Pulmonary artery endothelial cell (primary cell): ENCODE data around the gene CCDC14. TPM values are rescaled to one million over a fixed set of nuclear protein-coding genes. Genes with fewer than 3 reads are reported as not detected.
"Not testable (repeated sequence)": the region's sequence is repeated elsewhere in the genome, so short reads cannot be mapped to it uniquely, and the experiment has no call there.

Experiments
- DNase-seq: peaks from one replicate; pipeline ENCODE4 v3.0.0-alpha.2; 2011; ENCODE audit warnings: low read depth, low spot score
- total RNA-seq: library from RNA; depleted of rRNA; stranded (reverse); fragments of >200 nt; gene quantifications from 2 replicates; pipeline ENCODE4 v1.2.3, GENCODE V29; 2014

CCDC14 gene, protein sequence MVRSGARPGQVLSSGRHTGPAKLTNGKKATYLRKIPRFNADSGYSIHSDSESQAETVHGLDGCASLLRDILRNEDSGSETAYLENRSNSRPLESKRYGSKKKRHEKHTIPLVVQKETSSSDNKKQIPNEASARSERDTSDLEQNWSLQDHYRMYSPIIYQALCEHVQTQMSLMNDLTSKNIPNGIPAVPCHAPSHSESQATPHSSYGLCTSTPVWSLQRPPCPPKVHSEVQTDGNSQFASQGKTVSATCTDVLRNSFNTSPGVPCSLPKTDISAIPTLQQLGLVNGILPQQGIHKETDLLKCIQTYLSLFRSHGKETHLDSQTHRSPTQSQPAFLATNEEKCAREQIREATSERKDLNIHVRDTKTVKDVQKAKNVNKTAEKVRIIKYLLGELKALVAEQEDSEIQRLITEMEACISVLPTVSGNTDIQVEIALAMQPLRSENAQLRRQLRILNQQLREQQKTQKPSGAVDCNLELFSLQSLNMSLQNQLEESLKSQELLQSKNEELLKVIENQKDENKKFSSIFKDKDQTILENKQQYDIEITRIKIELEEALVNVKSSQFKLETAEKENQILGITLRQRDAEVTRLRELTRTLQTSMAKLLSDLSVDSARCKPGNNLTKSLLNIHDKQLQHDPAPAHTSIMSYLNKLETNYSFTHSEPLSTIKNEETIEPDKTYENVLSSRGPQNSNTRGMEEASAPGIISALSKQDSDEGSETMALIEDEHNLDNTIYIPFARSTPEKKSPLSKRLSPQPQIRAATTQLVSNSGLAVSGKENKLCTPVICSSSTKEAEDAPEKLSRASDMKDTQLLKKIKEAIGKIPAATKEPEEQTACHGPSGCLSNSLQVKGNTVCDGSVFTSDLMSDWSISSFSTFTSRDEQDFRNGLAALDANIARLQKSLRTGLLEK
- 20.0 and 31.9 TPM in 2 replicates for total RNA-seq

DNA sequence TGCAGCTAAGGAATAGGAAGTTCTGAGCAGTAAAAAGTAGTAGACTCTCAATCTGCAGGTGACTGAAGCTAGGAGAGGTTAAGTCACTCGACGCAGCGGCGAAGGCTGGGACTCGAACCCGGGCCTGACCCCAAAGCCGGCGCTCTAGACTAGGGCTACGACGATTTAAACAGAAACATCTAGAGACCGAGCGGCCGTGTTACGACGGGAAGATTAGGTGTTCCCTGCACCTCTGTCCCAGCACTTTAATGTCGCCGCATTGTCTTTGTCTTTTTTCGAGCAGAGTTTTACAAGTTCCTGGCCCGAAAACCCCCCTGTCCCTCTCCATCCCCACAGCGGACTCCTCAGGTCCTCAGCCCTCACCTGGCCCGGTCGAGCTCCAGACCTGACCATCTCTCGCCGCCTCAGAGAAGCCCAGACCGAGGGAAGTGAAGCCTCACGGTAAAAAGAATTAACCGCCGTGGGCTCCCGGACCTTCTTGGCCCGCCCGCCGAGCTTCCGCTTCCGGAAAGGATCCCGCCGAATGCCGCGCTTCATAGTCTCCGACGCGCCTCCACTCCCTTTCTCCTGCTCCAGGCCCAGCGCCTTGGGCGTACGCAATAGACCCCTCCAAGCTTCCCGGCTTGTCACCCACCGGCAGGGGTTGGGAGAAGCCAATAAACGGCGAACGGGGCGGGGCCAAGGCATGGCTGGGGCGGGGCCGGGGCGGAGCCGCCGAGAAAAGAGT, at the start of gene CCDC14:
CCDC14 (minus strand) TSS at position 449 of the 727 bp plus-strand sequence; CDS start at position 393, 56 bp downstream.
- DNase-seq: peak; percentile 83

DNA sequence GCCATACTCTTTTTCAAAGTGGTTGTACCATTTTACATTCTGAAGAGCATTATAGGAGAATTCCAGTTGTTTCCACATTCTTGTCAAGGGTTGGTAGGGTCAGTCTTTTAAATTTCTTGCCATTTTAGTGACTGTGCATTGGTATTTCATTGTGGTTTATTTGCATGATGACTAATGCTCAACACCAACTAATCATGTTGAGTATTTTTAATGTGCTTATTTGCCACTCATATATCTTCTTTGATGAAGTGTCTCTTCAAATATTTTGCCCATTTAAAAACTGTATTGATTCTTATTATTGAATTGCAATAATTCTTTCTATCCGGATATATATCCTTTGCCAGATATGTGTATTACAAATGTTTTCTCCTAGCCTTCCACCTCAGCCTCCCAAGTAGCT, 47.3 kb upstream of the CCDC14 start:
- DNase-seq: not testable (repeated sequence)

DNA sequence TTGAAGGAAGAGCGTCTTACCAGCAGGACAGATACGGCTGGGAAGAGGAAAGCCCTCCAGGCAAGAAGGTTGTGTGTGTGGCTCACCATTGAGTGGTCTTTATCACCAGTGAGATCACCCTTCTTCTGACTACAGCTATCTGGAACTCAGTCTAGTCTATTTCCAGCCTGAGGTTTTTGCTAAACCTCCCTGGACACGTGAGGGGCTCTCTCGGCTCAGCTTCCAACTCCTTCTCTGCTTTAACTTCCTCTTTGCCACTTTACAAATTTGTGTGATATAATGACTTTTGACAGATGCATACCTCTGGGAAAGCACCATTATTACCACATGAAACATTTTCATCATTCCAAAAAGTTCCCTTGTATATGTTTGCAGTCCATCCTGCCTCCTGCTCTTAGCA, 46.2 kb upstream of the CCDC14 start:
- no peak for DNase-seq

DNA sequence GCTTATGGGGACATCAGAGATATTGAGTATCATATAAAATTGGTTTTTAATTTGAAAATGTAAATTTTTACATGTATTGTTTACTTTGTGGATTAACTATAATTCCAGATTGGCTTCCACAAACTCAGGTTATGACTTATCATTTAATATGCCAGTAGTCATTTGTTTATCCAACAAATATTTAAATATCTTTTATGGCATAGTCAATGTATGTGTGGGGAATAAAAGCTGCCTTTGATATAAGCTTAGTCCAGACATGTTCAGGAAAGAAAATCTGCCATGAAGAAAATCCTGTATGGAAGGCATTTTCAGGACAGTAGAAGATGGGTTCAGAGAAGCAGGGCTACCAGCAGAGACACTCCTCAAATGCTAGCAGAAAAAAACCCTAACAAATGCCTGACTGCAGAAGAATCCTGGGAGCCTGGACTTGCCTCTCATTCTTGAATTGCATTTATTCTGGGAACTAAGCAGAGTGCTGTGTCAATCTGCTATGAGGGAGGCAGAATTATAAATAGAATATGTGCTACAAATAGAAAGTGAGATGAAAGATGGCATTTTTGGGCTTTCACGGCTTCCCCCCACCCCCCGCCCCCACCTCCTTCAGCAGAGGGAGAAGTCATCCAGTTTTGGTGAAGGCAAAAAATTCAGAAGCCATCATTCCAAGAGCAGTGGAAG, 41.5 kb upstream of the CCDC14 start:
- not testable (repeated sequence) for DNase-seq

DNA sequence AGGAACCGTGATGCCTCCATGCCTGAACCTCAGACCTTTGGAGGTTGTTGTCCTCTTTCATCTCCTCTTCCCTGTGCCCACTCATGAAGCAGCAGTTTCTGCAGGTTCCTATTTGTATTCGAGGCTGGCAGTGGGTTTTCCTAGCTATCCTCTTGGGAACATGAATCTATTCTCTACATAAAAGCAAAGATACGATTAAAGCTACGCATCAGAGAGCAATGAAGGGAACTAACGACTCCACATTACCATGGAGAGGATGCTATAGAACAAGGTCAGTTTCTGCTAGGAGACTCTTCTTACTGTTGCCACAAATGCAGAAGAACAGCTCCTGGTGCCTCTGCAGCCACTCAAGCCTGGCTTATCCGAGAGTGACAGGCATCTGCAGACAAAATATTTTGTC, 40.3 kb upstream of the CCDC14 start:
- DNase-seq: not testable (repeated sequence)

DNA sequence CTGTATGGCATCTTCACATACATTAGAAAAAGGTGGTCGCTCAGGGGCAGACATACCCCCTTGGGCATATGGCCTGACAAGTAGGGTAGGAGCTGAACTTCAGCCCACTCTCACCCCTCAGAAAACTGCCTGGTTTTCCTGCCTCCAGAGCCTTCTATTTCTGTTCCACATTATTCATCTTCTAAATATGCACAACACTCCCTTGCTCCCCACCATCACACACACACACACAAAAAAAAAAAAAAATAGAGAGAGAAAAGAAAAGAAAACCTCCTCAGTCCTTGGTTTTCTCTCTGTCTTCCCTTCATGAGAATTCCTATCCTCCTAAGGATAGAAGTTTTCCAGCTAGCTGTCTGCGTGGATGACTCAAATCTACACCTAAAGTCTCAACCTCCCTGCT, 36.5 kb upstream of the CCDC14 start:
- DNase-seq: no peak

DNA sequence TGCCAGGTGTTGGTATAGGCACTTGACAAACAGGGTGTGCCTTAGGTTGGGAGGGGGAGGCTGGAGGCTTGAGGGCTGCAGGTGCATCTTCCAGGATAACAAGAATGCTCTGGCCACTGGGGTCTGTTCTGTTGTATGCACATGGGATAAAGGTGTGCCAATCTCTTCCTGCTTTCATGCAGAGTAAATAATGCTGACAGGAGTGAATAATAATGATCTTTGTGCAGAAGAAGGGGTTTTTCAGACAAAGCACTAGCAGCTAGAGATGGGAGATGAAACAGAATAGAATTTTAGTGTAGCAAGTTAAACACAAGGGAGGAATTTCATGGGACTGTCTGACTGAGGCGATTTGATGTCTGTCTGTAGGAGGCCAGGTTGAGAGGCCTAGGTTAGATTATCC, 32.8 kb upstream of the CCDC14 start:
- DNase-seq: no peak

DNA sequence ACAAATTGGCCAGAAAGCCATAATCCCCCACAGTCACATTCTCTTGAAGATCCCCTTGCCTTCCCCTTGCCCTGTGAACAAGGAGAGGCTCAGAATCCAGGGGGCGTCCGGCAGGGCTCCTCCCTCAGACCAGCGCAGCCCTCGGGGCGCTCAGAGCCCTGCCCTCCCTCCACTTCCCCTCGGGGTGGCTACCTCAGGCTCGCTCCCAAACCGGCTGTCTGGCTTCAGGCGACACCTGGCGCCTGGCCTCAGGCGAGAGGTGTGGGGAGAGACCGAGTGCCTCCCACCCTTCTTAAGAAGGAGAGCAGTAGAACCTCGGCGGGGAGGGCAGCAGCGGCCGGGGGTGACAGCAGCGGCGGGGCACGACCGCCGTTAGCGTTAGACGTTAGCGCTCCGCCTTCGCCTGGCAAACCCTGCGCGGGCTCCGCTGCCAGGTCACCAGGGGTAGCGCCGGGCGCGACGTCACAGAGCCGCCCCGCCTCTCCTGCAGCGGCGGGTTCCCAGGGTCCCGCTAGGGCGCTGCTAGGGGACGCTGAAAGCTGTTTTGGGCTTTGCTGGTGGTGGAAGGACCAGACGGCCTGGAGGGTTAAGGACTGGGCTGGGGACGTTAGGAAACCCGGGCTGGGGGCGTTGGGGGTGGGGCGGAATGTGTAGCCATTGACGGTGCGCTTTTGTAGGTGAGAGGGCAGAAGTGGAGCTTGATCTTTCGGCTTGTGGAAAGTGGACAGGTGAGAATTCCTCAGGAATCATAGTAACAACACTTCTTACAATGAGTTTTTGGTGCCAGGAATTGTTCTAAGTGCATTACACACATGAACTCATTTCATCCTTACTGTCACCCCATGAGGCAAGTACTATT, 30.9 kb upstream of the CCDC14 start, which contains the start of gene ROPN1:
ROPN1 (minus strand) TSS at position 395 of the 859 bp plus-strand sequence. CDS start 11,643 bp downstream, outside the sequence.
- DNase-seq: not testable (repeated sequence)

DNA sequence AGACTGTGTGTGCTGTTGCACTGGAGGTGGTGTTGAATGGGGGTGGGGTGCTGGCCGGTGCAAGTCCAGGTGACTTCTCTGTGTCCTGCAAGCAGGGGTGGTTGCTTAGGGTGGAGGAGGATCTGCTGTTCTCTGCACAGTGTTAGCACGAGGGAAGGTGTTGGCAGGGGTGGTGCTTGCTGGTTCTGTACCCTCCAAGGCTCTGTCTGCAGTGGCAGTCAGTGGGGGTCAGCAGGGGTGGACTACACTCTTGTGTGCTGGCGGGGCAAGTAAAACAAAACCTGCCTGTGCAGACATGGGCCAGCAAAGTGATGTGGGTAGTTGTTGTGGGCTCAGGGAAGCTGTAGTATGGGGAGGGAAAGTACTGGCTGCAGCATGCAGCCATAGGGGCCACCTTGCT, 25.4 kb upstream of the CCDC14 start:
- DNase-seq: no peak

DNA sequence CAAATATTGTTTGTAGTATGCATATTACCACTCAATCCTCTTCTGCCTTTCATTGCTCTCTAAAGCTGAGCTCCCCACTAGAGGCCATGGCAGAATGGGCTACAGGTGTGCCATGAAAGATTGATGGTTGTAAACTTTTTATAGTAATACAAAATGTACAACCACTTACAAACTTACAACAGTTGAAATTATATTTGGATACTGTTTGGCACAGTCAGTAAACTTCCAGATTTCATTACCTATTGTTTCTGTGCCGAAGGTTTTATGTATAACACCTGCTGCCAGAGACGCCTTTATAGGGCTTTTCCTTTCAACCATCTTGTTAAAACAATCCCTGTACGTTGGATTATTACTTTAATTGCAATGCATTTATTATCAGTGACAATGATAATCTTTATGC, 23.9 kb upstream of the CCDC14 start:
- no peak for DNase-seq

DNA sequence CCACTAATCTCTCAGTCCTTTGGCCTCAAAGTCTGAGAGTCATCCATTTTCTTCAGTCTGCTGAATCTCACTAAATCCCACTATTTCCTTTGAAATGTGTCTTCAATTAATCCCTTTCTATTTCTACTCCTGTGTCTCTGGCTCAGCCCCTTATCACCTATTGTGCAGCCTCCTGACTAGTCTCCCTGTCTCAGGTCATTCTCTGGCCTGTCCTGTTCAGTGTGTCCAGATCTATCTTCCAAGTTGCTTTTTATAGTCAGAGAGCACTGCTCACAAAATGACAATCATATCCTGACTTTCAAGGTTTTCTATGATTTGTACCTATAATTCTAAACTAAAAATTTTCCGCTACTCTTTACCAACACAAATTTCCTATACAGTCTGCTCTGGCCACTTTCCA, 23.3 kb upstream of the CCDC14 start:
- no peak for DNase-seq

DNA sequence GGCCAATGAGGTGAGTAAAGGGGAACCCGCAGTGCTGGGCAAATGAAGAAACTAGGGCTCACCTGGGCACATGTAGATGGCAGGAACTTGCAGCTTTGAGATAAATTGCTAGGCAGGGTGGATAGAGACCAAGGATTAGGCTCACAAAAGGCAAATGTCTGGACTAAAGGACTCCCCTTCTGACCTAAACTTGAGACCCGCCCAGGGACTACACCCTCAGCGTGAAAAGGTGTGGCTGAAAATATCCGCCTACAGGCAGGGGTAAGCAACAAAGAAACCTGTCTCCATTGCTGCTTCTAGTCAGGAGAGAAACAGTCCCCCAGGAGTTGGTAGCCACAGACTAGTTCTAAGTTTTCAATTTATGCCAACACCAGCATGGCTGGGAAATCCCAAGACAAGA, 20.3 kb upstream of the CCDC14 start:
- DNase-seq: not testable (repeated sequence)

DNA sequence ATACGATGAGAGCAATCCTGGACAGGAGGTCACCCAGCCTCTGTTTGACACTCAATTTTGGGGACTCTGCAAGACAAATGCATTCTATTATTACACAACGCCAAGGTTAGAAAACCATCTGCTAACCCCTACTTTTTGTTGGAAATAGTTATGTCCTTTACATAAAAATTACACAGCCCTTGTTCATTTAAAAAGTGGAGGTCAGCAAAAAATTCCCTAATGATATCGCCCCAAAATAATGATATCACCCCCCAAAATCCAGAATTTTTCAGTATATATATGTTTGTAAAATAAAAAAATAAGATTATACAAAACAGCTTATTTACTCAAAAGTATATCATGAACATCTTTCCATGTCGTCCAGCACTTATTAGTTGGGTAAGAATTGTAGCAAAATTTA, 19.5 kb upstream of the CCDC14 start:
- DNase-seq: no peak

DNA sequence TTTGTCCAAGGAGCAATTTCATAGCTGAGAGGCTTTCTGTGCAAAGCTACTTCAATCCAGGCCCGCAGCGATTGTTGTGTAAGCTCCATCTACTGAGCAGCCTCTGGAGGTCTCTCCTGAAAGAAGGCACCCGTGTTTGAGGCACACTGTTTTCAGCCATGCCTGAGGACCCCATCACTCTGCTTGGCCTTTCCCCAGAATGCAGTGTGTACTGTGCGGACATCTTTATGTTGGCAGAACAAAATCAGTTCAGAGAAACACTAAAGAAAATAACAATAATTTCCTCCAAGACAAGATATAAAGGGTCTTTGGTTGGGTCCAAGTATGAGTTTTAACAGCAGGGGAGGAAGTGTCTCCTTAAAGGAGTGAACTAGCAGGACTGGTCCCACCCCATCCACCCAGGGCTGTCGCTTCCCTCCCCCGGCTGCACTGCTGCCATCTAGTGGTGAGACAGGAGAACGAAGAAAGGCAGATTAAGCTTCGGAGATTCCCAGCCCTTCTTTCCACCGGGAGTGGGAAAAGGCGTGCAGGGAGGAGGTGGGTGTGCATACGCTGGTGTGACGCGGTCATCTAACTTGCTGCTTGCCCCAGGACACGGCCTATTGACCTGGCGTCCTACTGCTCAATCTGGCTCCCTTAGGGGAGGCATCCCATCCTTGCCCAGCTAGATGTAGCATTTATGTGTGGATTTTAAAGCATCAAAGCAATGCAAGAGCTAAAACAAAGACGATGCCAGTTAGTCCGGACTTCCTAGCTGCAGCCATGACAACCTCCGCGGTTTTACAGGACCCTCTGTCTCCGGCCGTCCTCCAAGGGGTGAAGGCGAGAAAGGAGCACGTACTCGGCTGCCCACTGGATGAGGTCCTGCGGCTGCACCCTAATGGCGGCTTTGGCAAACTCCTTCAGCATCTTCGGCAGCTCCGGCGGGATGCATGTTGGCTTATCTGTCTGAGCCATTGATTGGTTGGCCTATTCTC, 18.8 kb upstream of the CCDC14 start:
- DNase-seq: not testable (repeated sequence)

DNA sequence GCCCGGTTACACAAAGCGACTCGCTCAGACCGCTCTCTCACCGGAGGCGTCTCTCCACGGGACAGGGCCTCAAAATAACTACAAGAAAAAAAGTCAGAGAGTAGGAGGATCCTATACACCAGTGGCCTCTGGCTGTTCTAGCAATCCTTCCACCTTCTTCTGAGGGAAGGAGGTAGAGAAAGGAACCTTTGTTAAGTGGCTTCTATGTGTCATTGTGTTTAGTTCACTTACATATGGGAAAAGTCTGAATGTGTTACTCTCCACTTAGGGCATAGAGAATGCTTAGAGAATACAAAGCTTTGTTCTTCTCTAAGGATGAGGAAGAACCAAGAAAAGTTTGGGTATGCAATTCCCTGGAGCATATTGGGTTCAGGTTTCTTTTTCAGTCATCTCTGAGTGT, 15.9 kb upstream of the CCDC14 start:
- not testable (repeated sequence) for DNase-seq

DNA sequence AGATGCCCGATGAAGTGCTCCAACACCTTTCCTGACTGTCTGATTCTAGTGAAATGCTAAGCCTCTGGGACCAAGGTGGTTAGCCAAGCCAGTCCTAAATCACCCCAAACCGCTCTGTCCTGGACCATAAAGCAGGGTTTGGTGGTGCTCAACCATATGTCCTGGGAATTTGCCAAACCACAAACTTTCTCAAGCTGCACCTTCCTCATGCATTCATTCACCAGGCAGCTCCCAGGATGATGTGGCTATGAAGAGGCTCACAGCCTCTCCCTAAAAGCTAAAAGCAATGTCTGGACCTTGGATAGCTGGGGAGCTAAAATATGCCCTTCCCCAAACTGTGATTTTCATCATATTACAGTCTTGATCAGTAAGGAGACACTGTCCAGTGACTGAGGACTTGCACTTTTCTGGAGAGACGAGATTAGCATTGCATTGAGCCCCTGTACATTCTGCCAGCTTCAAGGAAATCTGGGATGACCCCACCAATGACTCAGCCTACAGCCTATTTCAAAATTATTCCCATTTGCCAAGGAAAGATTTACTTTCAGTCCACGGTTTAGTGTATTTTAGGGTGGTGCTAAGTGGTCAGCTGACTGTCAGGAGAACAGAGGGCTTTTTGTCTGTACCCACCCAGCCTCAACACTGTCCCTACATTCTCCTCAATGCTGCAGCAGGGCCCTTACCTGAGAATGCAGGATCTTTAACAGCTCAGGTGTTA, 15.3 kb upstream of the CCDC14 start:
- not testable (repeated sequence) for DNase-seq

DNA sequence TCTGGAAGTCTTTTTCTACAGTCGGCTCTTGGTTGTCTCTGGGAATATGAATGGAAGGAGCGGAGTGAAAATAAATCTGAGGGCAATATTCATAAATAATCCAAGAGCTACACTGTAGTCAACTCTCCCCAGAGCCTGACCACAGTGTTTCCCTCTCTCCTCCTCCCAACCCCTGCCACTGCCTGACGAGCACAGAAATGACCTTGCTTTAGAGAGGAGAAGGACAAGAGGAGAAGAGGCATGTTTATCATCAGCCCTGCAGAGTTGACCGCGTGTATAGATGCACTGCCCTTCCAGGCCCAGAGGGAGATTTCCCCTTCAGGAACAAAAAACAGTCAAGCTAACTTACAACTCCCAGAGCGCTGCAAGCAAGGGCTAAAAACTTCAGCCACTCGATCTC, 14.0 kb upstream of the CCDC14 start:
- not testable (repeated sequence) for DNase-seq

DNA sequence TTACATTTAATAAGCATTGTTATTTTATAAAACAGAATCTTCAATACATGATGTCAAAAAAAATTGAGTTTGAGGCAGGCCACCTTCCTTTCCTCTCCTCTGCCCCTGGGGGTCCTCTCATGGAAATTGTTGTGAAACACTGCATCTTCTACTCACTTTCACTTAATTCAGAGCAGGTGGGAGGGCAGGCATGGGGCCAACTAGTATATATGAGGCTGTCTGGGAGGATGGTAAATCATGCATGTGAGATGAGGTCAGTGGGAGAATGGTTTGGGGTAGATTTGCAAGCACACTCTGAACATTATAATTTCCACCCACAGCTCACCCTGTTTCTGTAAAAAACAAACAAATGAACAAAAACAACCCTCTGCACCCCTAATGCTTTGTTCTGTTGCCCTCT, 10.4 kb upstream of the CCDC14 start:
- no peak for DNase-seq
